ENCODE measurements around the gene PRKAR2B.

The PRKAR2B gene

DNA sequence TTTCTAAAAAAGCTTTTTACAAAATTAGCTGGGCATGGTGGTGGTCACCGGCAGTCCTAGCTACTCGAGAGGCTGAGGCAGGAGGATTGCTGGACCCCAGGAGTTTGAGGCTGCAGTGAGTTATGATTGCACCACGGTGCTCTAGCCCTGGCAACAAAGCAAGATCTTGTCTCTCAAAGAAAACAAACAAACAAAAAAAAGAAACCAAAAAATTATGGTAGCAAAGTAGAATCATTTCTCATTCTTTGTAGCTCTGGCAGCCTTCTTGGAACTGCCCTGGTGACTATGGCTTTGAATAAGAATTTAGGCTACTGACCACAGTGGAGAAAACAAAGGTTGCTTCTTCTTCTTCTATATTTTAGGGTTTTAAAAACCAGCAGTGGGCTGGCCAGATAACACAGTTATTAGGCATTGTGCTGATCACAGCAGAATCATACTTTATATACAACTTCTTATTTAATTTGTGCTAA lies 41.9 kb upstream of the PRKAR2B start:
- H3K4me3 ChIP-seq (ENCODE audit: control insufficient read depth, low read depth, low read length), result no peak overlapping the region
- DNase-seq (ENCODE audit: low read depth), result no peak
- TF ChIP-seq, protein P1, sequence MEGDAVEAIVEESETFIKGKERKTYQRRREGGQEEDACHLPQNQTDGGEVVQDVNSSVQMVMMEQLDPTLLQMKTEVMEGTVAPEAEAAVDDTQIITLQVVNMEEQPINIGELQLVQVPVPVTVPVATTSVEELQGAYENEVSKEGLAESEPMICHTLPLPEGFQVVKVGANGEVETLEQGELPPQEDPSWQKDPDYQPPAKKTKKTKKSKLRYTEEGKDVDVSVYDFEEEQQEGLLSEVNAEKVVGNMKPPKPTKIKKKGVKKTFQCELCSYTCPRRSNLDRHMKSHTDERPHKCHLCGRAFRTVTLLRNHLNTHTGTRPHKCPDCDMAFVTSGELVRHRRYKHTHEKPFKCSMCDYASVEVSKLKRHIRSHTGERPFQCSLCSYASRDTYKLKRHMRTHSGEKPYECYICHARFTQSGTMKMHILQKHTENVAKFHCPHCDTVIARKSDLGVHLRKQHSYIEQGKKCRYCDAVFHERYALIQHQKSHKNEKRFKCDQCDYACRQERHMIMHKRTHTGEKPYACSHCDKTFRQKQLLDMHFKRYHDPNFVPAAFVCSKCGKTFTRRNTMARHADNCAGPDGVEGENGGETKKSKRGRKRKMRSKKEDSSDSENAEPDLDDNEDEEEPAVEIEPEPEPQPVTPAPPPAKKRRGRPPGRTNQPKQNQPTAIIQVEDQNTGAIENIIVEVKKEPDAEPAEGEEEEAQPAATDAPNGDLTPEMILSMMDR (conservative IDR thresholded peaks at IDR 0.05; ENCODE audit: control insufficient read depth, insufficient read depth, low read depth, low read length), result no peak

DNA sequence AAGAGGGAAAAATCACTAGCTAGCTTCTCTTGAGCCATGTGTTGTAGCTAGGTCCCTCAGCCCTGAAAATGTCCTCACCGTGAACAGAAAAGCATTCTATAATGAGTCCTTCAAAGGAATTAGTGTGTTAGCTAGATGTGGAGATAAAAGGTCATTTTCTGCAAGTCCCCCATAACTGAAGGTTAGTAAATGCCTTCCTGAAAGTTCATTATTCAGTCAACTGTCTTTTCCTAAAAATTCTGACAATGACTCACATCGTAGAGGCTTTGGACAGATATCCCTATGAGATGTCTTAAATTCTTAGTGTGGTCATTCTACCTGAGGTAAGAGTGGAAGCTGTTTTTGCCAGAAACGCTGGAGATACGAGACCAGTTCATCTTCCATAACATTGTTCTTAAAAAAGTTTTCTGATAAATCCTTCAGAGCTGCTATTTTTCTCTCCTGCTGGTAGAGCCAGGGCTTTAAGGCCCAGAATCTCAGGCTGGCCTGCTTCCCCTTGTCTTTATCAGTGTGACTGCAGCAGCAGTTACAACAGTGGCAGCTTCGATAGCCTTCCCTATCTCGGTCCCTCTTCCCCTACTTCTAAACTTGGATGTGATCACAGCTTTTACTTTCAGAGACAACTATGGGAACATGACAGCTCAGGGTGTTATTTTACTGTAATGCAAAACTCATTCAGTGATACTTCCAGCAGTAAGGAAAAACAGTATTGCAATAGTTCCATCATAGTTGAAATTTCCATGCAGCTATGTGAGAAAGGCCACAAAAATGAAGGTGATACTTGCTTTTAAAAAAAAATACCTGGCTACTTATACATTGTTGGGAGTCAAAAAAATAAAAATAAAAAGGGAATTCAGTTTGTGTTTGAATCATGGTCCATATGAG lies 37.3 kb upstream of the PRKAR2B start:
- H3K4me3 ChIP-seq (ENCODE audit: control insufficient read depth, low read depth, low read length), result no peak overlapping the region
- TF ChIP-seq, protein P1 (conservative IDR thresholded peaks at IDR 0.05; ENCODE audit: control insufficient read depth, insufficient read depth, low read depth, low read length), result no peak
- DNase-seq (ENCODE audit: low read depth), result no peak

DNA sequence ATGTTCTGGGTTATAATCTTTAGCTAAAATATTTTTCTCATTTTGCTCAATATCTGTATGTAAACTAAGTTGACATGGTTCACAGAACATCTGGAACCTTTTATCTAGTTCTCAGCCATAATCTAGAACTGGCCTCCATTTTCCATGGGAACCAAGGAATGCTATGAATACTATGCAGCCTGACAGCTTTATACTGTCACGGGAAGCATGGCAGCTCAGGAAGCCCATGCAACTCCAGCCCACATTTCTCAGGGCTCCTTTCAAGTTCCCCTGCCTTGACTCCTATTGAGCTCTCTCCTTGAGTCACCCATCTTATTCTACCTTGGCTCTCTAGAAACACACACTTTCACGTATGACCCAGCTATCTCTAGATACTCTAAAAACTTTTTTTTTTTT lies 36.6 kb upstream of the PRKAR2B start:
- TF ChIP-seq, protein P1 (conservative IDR thresholded peaks at IDR 0.05; ENCODE audit: control insufficient read depth, insufficient read depth, low read depth, low read length), result no peak
- DNase-seq (ENCODE audit: low read depth), result peak; percentile 3
- H3K4me3 ChIP-seq (ENCODE audit: control insufficient read depth, low read depth, low read length), result no peak overlapping the region

DNA sequence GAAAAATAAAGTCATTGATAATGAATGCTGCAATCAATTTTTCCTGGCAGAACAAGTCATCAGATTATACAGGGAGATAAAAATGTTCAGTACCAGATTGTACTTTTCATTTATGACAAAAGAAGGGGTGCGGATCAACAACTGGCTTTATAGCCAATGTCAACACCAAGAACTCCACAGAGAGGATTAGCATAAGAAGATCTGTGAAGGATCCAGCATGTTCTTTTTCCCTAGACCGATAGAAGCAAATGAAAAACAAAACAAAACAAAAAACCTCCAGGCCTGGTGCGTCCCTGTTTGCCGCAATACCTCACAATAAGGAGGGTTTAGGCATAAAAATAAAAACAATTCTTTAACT lies 34.7 kb upstream of the PRKAR2B start:
- no peak for DNase-seq (ENCODE audit: low read depth)
- TF ChIP-seq, protein P1 (conservative IDR thresholded peaks at IDR 0.05; ENCODE audit: control insufficient read depth, insufficient read depth, low read depth, low read length), result no peak
- H3K4me3 ChIP-seq (ENCODE audit: control insufficient read depth, low read depth, low read length), result no peak overlapping the region

DNA sequence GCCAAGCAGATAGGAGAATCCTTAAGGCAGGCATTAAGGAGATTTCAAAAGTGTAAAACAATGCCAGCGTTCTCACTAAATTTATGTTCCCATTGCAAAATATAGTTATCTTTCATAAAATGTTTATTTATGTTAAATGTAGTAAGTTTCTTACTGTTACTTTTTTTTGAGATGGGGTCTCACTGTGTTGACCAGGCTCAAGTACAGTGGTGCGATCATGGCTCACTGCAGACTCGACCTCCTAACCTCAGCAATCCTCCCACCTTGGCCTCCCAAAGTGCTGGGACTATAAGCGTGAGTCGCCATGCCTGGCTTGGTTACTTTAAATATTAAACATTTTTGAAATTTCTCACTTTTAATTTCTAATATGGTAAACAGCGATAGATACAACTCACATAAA lies 31.8 kb upstream of the PRKAR2B start:
- no peak overlapping the region for H3K4me3 ChIP-seq (ENCODE audit: control insufficient read depth, low read depth, low read length)
- TF ChIP-seq, protein P1 (conservative IDR thresholded peaks at IDR 0.05; ENCODE audit: control insufficient read depth, insufficient read depth, low read depth, low read length), result no peak
- no peak for DNase-seq (ENCODE audit: low read depth)

DNA sequence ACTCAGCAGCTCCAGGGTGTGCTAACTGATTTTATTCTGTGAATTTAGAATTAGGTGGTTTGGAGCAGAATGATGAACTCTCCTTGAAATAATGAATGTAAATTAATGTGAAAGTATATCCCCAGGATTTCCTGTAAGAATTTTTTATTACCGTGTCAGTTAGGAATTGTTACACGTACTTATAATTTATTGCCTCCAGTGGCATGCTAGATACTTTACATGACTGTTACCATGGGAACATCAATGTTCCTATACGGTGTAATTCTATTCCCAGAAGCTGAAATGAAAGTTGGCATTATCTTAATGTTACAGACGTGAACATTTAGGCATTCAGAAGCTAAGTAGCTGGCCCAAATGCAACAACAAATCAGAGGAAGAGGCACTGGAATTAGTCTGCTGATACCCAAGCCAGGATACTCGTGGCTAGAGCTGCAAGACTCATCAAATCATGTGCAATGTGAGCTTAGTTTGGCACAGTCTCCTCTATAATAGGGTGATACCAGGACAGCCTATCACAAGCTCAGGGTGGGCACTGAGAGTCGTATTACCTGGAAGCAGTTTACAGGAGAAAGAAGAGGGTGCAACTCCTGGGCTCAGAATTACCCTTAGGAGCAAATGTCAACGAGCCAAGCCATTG lies 30.0 kb upstream of the PRKAR2B start:
- TF ChIP-seq, protein P1 (conservative IDR thresholded peaks at IDR 0.05; ENCODE audit: control insufficient read depth, insufficient read depth, low read depth, low read length), result no peak
- no peak overlapping the region for H3K4me3 ChIP-seq (ENCODE audit: control insufficient read depth, low read depth, low read length)
- peak; percentile 64 for DNase-seq (ENCODE audit: low read depth)

Data from fibroblast of mammary gland (primary cell).